ENCODE measurements around the gene SYK.

SYK gene

DNA sequence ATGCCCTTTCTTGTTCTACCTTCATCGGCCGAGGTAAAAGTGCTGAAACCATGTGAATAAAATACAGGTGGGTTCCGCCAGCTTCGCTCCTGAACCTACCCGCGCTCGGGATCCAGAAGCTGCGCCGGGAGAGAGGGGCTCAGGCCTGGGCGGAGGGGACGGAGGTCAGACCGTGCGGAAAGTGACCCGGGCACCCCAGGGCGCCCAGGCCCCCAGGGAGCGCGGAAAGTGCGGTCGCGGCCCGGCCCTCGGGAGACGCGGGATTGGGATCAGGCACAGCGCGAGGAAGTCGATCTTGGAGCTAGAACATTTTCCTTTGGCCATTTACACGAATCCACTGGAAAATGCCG lies 329 bp downstream of the SYK start:
- H3K4me3 ChIP-seq (ENCODE audit: low read depth in 1 of 2, low read length in 1 of 2): peak overlapping the region; percentile 81 to 96
- TF ChIP-seq, protein P1, sequence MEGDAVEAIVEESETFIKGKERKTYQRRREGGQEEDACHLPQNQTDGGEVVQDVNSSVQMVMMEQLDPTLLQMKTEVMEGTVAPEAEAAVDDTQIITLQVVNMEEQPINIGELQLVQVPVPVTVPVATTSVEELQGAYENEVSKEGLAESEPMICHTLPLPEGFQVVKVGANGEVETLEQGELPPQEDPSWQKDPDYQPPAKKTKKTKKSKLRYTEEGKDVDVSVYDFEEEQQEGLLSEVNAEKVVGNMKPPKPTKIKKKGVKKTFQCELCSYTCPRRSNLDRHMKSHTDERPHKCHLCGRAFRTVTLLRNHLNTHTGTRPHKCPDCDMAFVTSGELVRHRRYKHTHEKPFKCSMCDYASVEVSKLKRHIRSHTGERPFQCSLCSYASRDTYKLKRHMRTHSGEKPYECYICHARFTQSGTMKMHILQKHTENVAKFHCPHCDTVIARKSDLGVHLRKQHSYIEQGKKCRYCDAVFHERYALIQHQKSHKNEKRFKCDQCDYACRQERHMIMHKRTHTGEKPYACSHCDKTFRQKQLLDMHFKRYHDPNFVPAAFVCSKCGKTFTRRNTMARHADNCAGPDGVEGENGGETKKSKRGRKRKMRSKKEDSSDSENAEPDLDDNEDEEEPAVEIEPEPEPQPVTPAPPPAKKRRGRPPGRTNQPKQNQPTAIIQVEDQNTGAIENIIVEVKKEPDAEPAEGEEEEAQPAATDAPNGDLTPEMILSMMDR (IDR thresholded peaks at IDR 0.05): no peak
- H3K4me1 ChIP-seq (ENCODE audit: control insufficient read depth in 1 of 2, insufficient read depth in 1 of 2, low read depth in 1 of 2, low read length in 1 of 2): peaks cover 88 to 90% of the 10 kb centered on the region in 2 experiments
- H3K36me3 ChIP-seq: peaks cover 2% of the 10 kb centered on the region
- H3K27ac ChIP-seq: peak overlapping the region; percentile 97
- no peaks in the 10 kb centered on the region for H3K9me3 ChIP-seq
- no peaks in the 10 kb centered on the region for H3K27me3 ChIP-seq

DNA sequence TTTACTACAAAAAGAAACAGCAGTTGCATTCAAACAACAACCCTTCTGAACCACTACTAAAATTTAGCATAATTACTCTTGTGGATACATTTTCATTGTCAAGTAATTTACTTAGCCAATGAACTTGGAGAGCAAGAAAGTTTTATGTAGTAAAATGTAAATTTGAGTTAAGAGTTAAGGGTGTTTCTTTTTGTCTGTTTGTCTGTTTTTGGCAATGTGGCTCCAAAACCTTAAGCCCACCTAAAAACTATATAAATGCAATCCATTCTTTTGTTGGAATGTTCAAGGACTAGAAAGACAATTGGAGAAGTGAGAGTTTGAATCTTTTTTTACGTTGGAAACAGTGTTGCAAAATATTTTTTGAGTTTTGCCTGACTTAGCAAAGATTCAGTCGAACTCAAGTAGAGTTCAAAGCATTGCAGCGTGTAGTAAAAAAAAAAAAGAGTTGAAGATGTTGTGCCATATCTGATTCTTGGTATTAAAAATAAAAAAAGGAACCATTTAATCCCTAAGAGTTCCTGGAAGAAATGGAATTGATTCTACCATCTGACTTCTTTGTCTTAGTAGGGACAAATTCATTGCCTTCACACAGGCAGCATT lies 867 bp downstream of the SYK start:
- H3K4me1 ChIP-seq (ENCODE audit: control insufficient read depth in 1 of 2, insufficient read depth in 1 of 2, low read depth in 1 of 2, low read length in 1 of 2): peaks cover 88 to 90% of the 10 kb centered on the region in 2 experiments
- TF ChIP-seq, protein P1 (IDR thresholded peaks at IDR 0.05): no peak
- no peaks in the 10 kb centered on the region for H3K9me3 ChIP-seq
- H3K27me3 ChIP-seq: no peaks in the 10 kb centered on the region
- H3K36me3 ChIP-seq: peaks cover 8% of the 10 kb centered on the region
- H3K4me3 ChIP-seq (ENCODE audit: low read depth in 1 of 2, low read length in 1 of 2): peak overlapping the region; percentile 81 to 96
- H3K27ac ChIP-seq: peak overlapping the region; percentile 97

DNA sequence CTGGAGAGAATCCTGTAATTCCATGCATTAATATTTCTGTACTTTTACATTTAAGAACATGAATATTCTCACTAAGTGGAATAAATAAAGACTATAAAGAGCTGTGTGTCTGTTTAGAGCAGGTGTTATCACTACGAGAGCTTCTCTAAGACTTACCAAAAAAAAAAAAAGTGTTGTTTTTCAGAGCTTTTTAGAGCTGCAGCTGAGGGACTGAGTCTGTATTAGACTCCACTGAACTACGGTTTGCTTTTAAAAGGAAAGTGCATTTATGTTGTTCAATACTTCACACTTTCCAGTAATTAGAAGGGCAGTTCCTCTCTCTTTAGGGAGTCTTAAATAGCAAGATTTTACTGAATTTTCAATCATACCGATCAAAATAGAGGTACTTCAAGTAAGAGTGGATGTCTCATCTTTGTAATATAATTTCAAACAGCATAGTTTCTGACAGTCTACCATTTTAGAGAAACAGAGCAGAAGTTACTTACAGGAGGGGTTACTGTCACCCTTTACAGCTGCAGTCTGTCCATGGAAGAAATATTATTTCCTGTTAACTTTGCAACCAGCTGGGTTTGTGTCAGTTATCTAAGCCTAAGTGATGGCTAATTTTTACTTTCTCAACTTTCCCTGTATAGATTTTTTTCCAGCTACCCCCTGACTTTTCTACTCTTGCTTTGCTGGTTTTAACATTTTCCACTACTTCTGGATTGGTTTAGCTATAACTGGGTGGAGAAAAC lies 2.4 kb downstream of the SYK start:
- H3K4me3 ChIP-seq (ENCODE audit: low read depth in 1 of 2, low read length in 1 of 2): peak overlapping the region; percentile 81 to 96
- peak overlapping the region; percentile 97 for H3K27ac ChIP-seq
- H3K9me3 ChIP-seq: no peaks in the 10 kb centered on the region
- no peaks in the 10 kb centered on the region for H3K27me3 ChIP-seq
- TF ChIP-seq, protein P1 (IDR thresholded peaks at IDR 0.05): no peak
- peaks cover 9% of the 10 kb centered on the region for H3K36me3 ChIP-seq
- peaks cover 88 to 90% of the 10 kb centered on the region in 2 experiments for H3K4me1 ChIP-seq (ENCODE audit: control insufficient read depth in 1 of 2, insufficient read depth in 1 of 2, low read depth in 1 of 2, low read length in 1 of 2)

DNA sequence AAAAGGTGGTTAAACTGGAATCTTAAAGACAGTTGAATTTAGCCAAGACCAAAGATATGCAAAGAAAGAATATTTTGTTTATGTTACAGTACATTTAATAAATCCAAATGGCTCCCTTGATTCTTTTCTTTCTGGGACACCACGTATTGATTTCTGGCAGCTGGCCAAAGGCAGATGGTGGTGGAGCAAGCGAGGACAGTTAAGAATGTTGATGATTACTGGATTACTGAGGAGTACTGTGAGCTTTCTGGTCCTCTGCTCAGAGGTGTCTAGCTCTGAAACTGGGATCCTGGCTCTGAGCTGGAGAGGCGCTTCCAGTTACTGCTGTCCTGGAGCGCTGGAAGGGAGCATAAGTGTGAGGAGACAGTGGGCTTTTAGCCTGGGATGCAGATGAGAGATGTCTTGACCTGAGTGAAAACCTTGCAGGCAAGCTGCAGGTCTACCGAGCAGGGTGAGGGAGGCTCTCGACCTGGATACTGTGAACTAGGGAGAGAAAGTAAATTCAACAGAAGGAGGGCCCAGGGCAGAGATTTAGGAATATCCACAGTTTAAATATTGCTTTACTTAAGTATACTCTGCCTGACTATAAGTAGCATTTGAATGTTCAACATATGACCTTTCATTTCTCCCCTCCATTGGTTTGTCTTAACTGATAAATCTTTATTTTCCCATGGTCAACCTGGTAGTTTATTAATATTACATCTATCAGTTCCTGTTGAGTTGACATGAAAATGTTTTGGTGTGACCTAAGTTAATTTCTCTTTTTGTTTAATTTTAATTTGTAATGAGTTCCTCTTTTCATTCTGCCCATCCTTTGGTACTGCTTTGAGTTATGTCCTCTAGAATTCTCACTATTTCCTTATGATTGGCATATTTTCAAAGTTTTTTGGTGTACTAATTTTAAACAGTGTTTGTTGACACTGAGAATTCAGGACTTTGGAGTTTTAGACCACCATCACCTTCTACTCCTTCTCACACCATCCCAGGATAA lies 3.7 kb downstream of the SYK start:
- TF ChIP-seq, protein P1 (IDR thresholded peaks at IDR 0.05): no peak
- Histone ChIP-seq H3K27me3 (no peaks in the 10 kb centered on the region), H3K36me3 (peaks cover 9% of the 10 kb centered on the region), H3K9me3 (no peaks in the 10 kb centered on the region), H3K4me3 (ENCODE audit: low read depth in 1 of 2, low read length in 1 of 2) (peak overlapping the region; percentile 27 to 81), H3K27ac (peak overlapping the region; percentile 97), H3K4me1 (ENCODE audit: control insufficient read depth in 1 of 2, insufficient read depth in 1 of 2, low read depth in 1 of 2, low read length in 1 of 2) (peaks cover 88 to 90% of the 10 kb centered on the region in 2 experiments)

DNA sequence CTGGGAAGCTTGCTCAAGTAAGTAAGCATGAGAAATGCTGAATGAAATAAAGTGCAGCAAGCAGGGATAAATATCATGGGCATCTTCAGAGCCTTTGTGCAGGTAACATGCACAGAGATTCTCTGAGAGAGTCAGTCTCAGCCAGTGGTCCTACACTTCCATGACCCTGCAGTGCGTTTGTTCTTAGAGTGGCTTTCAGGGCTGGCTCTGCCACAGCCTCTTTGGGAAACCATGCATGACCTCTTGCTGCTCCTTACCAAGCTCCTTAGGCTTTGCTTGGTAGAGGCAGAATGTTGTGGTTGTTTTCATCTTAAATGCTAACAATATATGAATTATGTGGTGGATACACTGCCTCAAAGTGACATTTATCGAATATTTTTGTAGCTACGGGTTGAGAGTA lies 5.4 kb downstream of the SYK start:
- Histone ChIP-seq H3K4me1 (ENCODE audit: control insufficient read depth in 1 of 2, insufficient read depth in 1 of 2, low read depth in 1 of 2, low read length in 1 of 2) (peaks cover 80 to 87% of the 10 kb centered on the region in 2 experiments), H3K27me3 (no peaks in the 10 kb centered on the region), H3K36me3 (peaks cover 9% of the 10 kb centered on the region), H3K27ac (peak overlapping the region; percentile 88), H3K9me3 (no peaks in the 10 kb centered on the region), H3K4me3 (ENCODE audit: low read depth in 1 of 2, low read length in 1 of 2) (peak overlapping the region in 1 of 2 experiments; percentile 13)
- TF ChIP-seq, protein P1 (IDR thresholded peaks at IDR 0.05): no peak
